ENCODE measurements around the gene HTR4.

- no peak for TF ChIP-seq CTCF (IDR thresholded peaks at IDR 0.05)
- no peak for TF ChIP-seq REST (IDR thresholded peaks at IDR 0.05; ENCODE audit: low read depth, low read length)
- no peak for TF ChIP-seq NRF1 (IDR thresholded peaks at IDR 0.05; ENCODE audit: low read depth, low read length)
- TF ChIP-seq FOSL2 (IDR thresholded peaks at IDR 0.05; ENCODE audit: borderline replicate concordance, low read depth): no peak
These were observed 36.6 kb upstream of the HTR4 start for GRCh38 chr5:148690945-148691344.

Measured in SK-N-SH (cell line).